Kasumi-1 (cell line): ENCODE data around the gene LRRC25.
"Not testable (repeated sequence)": the region's sequence is repeated elsewhere in the genome, so short reads cannot be mapped to it uniquely, and the experiment has no call there.

Source experiments
- DNase-seq, 2 experiments: peaks; one replicate each; lab custom pipeline; 2025; lab: John Stamatoyannopoulos, UW

LRRC25 gene

DNA sequence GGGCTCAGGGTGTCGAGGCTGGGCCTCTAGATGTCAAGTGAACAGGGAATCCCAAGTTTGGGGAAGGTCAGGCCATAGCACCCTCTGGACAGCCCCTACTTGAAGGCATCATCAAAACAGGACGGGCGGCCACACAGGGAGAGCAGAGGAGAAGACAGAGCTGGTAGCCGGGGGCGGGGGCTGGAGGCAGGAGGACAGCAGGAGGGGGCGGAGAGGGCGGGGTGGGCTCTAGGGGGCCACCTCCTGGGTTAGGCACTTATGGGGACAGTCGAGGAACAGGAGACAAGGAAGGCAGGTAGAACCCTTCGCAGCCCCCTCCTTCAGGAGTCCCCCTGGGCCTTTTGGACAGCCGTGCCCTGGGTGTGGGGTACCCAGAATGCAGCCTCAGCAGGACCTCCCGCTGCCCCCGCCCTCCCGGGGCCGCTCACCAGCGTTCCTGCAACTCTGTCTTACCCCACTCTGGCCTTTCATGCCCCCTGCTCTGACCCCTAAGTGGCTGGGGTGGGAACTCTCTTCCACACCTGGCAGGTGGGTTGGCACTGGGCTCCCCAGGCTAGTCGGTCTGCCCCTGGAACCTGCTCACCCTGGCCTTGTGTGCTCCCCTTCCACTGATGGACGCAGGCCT is 27.6 kb upstream of the LRRC25 start:
- DNase-seq = no peak

DNA sequence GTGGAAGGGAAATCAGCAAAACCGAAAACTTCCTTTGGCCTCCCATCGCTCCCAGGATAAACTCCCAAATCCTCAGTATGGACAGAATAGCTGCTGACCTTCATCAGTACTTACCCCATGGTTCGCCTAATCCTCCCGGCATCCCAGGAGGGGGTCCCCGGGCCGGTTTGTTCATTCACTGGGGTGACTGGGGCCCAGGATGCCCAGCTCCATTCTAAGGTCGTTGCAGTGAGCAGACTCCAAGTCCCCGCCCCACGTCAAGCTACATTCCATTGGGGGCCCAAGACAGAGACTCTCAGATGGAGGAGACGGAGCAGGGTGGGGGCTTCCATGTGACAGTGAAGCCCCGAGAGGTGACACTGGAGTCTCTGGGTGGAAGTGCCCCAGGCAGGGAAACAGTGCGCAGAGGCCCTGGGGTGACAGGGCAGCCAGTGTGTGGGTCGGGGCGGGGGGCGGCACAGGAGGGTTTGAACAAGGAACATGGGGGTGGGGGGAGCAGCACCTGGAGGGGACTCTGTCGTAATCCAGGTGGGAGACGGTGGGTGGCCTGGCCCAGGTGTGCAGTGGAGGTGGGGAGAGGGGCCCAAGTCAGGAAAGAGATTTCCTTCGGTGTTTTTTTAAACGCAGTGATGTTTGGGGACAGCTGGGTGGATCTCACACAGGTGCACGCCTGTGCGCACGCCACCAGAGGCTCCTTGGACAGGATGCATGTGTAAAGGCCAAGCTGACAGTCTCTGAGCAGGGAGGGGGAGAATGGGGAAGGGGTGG is 26.9 kb upstream of the LRRC25 start:
- DNase-seq = no peak

DNA sequence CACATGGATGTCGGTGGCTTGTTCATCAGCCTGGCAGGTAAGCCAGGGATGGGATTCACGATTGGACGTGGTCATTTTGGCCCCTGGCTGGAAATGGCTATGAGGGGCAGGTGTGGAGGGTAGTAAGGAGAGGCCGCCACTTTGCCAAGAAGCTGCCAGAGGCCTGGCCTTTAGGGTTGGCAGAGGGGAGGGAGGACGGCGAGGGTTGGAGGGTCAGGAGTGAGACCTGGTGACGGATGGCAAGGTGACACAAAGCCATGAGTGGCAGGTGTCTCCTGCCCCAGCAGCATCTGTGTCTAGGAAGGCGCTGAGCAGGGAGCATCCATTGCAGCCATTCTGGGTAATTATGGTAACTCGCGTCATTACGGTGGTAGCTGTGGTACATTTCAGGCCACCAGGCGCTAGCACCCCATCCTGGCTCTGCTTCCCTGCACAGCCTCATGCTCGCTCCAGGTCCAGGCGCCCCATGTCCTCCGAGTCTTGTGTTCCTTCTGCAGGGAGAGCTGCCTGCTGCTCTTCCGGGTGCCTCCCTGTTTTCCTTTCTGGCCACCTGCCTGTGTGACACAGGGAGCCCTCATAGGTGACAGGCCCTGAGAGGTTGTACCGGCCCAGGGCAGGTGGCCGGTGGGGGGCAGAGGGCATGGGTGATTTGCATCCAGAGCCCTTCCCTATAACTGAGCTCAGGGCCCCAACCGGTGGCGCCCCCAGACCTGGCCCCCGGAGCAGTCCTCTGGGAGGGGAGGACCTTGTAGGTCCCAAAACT is 26.0 kb upstream of the LRRC25 start:
- no peak for DNase-seq

DNA sequence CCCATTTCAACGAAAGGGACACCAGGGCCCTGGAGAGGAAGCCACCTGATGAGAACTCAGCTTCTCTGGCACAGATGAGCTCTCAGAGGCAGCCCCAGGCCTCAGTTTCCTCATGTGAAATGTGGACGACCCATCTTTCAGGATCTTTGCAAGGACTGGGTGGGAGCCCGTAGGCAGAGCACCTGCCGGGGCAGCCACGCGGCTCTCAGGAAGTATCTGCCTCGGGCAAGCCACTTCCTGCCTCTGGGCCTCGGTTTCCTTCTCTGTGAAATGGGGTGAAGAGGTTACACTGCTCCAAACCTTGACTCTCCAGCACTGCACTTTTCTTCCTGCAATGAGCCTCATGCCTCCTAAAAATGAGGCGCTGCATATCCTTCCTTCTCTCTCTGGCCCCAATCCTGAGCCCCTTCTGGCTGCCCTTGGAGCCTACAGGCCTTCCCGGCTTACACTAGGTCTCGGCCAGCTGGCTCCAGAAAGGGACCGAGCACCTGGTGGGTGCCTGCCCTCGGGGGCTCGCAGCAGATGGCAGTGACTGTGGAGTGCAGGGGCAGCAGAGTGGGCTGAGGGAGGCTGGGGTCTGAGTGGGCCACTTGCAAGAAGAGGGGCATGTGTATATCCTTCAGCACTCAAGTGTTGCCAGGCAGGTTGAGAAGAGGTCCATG is 25.2 kb upstream of the LRRC25 start:
- no peak for DNase-seq

DNA sequence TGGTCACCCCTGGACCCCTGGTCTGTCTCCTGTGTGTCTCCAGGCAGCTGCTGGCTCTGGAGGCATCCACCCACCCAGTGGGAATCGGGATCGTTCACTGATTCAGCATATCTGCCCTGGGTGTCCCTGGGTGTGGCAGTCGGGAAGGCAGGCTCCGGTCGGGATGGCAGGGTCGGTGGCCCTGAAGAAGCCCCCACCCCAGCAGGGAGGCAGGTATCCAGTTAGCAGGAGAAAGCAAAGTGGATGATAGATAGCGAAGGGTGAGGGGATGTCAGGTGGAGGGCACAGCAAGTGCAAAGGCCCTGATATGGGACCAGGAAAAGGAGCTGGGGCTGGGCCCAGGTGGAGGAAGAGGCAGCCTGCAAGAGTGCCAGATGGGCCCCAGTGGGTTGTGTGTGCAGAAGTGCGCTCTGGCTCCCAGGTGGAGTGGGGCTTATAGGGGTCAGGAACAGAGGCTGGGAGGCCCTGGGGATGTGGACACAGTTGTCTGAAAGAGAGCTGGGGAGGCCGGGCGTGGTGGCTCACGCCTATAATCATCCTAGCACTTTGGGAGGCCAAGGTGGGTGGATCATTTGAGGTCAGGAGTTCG is 24.0 kb upstream of the LRRC25 start:
- DNase-seq = no peak

DNA sequence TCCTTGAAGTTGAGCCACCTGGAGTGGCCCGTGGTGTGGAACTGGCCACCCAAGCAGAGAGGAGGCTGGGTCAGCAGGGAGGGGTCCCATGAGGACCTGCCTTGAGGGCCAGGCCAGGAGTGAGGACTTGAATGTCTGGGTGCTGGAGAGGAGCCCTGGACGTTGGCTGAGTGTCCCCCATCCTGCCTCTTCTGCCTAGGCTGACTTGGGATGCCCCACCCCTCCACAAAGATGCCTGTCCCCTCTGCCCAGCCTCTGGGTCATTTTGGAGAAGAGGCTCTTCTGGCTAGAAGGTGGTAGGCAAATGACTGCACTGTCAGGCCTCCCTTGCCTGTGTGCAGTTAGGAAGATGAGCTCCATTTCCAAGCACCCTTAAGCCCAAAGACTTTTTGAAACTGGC is 23.5 kb upstream of the LRRC25 start:
- no peak for DNase-seq

DNA sequence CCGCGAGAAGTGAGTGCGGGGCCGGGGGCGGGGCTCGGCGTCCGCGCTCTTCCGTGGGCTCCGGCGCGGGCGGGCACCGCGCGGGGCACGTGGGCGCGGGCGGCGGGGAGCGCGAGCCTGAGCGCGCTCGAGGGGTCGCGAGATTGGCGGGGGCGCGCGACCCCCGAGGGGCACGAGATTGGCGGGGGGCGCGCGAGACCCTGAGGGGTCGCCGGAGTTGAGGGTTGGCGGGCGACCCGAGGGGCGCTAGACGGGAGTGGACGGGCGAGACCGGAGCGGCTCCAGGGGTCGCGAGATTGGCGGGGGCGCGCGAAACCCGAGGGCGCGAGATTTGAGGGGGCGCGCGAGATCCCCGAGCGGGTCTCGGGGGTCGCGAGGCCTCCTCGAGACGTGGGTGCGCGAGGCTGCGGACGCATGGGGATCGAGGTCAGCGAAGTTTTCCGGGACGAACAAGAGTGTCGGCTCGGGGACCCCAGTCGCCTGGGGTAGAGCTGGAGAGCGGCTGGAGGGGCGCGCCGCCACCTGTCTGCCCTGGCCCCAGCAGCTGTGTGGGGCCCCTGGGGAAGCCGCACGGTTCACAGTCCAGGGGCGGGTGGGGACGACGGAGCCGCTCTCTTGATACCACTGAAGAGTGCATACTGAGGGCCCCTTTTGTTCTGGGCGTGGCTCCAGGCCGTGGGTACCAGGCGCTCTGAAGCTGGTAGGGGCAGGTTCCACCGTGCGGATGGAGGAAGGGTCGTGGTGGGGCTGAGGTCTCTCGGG is 22.5 kb upstream of the LRRC25 start:
- DNase-seq = no peak

DNA sequence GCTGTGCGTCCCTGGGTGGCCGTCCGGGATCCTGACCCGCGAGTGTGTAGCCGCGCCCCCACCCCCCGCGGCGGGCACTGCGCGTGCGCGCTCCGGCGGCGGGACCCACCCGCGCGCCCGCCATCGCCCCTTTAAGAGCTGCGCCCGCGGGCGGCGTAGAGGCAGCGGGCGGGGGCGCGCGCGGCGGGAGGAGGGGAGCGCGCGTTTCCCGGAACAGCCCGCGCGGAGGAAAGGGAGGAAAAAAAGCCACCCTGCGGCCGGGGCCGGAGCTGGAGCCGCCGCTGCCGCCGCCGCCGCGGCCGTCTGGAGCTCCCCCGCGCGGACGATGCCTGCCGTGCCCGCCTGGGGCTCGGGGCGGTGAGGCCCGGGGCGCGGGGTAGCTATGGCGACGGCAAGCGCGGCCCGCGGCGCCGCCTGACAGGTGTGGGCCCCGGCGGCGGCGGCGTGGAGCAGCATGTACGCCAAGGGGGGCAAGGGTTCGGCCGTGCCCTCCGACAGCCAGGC is 21.8 kb upstream of the LRRC25 start, which contains the start of gene SSBP4:
TSS of gene SSBP4 (plus strand) at position 204 of the 504 bp plus-strand sequence. CDS start at position 455, 251 bp downstream.
- peak; percentile 56 to 73 for DNase-seq

DNA sequence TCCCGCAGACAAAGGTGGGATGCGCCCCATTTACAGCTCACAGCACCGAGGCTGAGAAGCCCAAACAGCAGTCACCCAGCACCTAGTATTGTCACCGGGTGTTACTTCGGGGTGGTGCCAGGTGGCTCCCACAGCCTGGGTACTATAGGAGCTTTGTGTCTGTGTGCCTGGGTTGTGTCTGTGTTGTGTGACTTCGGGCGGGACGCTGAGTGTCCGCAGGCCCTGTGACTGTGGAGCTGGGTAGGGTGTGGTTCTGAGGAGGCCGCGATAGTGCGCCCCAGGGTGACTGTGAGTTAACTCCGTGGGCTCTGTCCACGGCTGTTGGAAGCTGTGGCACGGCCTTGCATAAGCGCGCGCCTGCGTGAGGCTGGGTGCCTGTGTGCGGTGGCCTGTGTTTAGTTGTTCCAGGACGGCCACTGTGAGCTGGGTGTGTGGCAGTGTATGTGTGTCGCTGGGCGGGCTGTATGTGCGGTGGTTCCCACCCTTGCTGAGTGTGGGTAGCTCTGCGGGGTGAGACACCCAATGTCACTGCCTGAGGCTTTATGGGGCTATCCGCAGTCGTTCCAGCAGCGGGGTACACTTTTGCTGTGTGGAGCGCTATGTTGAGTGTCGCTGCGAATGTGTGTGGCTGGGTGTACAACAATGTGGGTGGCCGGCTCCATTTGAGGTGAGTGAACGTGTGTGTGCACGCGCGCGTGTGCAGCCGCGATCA is 21.2 kb upstream of the LRRC25 start:
- peak; percentile 49 to 62 for DNase-seq

DNA sequence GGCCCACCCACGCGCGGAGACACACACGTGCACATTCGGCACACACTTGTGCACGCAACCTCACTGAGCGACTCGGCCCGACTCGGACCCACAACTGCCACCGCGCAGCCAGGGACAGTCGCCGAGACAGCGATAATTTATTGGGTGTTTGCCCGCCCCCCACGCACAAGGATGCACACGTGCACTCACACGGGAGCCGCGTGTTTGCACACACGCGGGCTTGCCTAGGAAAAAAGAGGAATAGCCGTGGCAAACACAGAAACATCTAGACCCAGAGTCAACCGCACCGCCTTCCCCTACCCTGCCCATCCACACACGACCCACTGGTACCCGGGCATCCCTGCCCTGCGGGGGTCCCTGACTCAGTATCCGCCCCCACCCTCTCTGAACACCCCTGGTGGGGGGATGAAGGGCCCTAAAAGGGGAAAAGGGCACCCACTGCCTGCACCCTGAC is 20.6 kb upstream of the LRRC25 start:
- no peak for DNase-seq

DNA sequence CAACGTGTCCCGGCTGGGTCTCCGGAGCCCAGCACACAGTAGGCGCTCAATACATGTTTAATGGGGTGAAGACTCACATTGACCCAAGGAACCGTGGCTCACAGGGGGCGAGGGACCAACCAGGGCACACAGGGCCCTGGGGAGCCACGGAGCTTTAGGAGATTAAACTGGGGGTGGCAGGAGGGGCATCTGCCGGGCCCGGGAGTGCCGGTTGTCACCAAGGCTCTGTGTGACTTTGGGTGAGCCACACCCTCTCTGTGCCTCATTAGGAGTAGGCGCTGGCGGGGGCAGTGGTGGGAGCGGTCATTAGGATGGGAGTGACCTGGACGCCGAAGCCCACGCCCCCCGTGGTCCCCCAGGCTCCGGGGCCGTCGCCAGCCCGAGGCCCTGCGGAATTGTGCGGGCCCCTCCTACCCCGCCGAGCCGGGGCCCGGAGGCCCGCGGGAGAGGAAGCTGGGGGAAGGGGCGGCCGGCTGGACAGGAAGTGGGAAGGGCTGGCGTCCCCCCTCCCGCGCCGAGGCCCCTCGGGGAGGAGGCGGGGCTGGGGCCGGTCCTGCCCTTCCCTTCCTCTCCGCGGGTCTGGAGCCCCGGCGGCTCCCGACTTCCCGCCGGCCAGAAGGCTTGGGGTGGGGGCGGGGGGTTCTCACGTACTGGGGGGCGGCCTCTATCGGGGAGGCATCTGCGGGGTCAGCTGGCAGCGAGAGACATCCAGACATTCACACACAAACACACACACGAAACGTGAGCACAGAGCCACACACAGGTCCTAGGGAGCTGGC is 20.0 kb upstream of the LRRC25 start:
- DNase-seq = peak; percentile 79 to 84

DNA sequence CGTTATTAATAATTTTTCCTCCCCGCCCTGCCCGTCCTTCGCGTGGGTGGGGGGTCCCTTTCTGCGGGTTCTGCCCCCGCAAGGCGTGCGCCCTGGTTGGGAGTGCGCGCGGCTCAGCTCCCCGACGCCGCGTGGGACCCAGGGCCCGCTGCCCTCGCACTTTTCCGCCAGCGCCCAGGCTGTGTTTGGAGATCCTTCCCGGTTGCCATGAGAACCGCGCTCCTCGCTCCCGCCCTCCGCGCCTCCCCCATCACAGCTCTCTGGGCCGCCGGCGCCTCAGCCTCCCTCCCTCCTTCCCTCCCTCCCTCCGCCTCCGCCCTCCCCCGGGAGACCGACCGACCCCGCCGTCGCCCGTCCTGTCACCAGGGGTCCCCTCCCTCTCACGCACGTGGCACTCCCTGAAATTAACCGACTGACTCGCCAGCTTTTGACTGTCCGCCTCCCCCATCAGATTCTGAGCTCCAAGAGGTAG is 19.4 kb upstream of the LRRC25 start:
- DNase-seq = peak; percentile 91 to 92

DNA sequence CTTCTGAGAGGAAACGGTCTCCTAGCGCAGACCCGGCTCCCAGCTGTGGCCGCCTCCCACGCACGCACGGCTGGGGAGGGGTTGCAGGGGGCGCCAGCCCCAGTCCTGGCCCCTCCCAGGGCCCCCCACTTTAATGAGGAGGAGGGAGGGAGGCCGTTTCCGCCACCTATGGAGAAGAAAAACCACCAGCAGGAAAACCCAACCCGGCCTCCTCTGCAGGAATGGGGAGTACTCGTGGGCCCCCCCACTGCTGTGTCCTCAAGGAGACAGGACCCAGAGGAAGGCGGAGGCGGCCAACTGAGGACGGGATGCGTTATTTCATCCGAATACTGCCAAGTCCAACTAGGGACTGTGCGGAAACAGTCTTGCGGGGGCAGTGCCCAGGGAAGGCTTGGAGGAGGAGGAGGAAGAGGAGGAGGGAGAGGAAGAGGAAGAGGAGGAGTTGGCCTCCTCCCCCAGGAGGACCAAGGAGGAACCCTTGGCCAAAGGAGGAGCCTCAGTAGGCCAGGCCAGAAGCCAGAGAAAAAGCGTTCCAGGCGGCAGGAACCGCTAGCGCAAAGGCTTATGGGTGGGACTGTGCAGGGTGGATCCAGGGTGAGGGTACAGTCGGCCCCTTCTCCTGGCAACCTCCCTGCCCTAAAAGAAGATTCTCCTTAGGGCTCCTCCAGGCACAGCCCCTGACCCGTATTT is 17.9 kb upstream of the LRRC25 start:
- DNase-seq = peak; percentile 96 to 98

DNA sequence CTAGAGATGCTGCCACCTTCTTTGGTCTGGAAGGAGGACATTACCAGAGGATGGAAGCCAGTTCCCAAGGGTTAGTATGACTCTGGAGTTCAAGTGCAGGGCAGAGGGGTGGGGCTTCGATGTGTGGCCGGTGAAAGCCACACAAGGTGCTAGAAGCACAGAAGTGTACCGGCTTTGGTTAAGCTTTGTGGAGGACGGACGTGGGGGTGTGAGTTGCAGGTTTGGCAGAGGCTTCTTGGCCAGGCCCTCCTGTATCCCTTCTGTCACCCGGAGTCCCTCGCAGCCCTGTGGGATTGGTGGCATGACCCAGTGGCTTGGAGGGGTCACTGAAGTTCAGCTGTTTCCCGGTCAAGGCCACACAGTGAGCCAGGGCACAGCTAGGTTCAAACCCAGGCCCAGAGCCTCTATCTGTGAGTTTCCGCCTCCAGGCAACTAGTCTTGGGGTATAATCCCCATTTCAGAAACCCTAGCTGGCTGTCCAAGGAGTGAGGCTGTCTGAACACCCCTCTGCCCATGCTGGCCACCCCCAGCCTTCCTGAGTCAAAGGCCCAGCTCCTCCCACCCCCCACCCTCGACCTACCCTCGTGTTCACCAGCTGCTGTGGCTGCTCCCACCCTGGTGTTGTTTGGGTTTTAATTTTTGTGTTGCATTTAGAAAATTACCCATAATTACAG is 17.2 kb upstream of the LRRC25 start:
- DNase-seq = peak; percentile 23 to 42

DNA sequence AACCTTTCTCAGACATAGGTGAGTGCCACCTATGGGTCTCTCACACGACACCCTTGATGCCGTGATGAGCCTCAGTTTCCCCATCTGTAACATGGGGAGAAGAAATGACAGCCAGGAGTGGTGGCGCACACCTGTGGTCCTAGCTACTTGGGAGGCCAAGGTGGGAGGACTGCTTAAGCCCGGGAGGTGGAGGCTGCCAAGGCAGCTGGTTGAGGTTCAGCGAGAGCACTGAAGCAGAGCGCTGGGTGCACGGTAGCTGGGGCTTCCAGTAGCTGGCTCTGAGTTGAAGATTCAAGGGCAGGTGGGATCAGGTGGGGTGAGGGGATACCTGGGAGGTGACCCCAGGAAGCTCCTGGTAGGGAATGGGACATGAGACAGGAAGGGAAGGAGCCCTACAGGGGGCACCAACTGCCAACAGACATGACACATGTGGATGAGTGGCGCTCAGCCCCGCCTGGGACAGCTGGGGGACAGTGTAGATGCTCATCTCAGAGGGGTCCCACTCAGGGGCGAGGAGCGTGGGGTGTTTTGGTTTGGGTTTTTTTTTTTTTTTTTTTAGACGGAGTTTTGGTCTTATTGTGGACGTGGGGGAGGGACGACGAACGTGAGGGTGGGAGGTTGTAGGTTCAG is 15.3 kb upstream of the LRRC25 start:
- DNase-seq = no peak

DNA sequence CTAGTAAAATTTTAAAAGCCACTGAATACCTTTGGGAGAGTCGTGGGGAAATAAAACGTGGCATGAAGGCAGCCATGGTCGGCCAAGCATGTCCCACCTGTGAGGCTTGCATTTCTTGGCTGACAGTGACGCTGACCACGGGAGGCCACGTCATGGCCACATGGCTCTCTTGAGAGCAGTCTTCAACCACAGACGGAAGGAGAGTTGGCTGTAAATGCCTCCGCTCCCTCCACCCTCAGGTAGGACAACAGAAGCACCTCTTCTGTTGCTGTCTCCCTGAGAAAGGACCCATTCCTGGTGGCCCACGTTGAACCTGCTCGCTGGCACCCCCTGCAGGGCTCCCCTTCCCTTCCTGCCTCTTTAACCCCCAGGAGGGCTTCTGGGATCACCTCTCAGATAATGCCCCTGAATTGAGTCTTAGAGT is 10.6 kb upstream of the LRRC25 start:
- peak; percentile 46 to 63 for DNase-seq

DNA sequence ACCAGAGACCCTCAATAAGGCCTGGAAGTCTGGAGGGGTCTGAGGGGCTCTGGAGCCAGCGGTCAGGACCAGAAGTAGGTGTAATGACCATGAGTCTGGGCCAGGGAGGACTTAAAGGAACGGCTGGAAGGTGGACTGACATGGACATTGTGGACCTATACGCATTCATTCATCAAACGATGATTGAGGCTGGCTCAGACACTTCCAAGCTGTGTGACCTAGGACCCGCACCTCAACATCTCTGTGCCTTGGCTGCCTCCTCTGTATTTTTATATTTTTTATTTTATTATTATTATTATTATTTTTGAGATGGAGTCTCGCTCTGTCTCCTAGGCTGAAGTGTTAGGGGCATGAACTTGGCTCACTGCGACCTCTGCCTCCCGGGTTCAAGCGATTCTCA is 9.3 kb upstream of the LRRC25 start:
- no peak for DNase-seq

DNA sequence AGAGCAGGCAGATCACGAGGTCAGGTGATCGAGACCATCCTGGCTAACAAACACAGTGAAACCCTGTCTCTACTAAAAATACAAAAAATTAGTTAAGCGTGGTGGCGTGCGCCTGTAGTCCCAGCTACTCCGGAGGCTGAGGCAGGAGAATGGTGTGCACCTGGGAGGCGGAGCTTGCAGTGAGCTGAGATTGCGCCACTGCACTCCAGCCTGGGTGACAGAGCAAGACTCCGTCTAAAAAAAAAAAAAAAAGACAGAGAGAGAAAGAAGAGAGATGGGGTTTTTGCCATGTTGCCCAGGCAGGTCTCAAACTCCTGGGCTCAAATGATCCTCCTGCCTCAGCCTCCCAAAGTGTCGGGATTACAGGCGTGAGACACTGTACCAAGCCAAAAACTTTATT is 8.3 kb upstream of the LRRC25 start:
- not testable (repeated sequence) for DNase-seq
